Tibial nerve (tissue), 4 donors: Measurements from ENCODE around the gene PCED1B.
"Not testable (repeated sequence)": the region's sequence is repeated elsewhere in the genome, so short reads cannot be mapped to it uniquely, and the experiment has no call there.

ENCODE experiments used
- CTCF ChIP-seq, 5 experiments: fragments of 200-600 bp in 3 of 5; fragments of 450-650 bp in 2 of 5; sonication (generic) in 3 of 5; IDR thresholded peaks; one replicate each; pipeline ENCODE4 v1.5.1; 2016 to 2019; ENCODE audit warnings: antibody characterized with exemption in 5 of 5, mild to moderate bottlenecking in 3 of 5, moderate library complexity in 2 of 5
- EP300 ChIP-seq, 2 donors: sonication (generic); formaldehyde crosslinking; IDR thresholded peaks; one replicate each; pipeline ENCODE4 v1.6.1; 2017; ENCODE audit warnings: antibody characterized with exemption in 2 of 2, mild to moderate bottlenecking in 1 of 2
- POLR2A ChIP-seq, 2 donors: fragments of 450-650 bp; IDR thresholded peaks; one replicate each; pipeline ENCODE4 v1.6.1; 2017; ENCODE audit warnings: antibody characterized with exemption in 2 of 2, mild to moderate bottlenecking in 2 of 2, moderate library complexity in 2 of 2

GRCh38 chr12:47279758-47280157, 200.3 kb downstream of the PCED1B start:
- not testable (repeated sequence) for TF ChIP-seq CTCF, POLR2A, EP300 (IDR thresholded peaks at IDR 0.05)
